HG03066 (cell line): ENCODE data around the gene MICAL2.

ENCODE experiments used
- ATAC-seq: cut with Tn5 transposase; IDR thresholded peaks from one replicate; pipeline ENCODE4 v1.9.1; 2021; ENCODE audit warnings: low read depth; ENCODE audit not compliant: unreplicated experiment

The MICAL2 gene

DNA sequence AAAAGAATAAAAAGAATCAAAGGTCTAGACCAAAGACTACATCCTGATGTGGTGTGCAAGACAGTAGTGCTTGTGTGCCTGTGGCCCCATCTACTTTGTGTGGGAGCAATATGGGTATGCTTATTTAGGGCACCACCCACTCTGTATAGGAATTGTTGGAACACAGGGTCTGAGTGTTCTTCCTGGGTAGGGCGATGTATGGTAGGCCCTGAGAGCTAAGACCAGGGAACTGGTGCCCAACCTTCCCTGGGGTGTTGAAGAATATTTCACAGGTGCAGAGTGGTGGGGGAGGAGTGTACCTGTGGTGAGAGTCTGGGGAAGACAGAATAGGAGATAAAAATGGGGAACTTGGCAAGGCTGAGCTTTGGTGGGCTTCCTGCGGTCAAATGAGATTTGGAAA, 41.9 kb downstream of the MICAL2 start:
- ATAC-seq: no peak

GRCh38 chr11:12154871-12155668, 44.7 kb downstream of the MICAL2 start:
- ATAC-seq: no peak

GRCh38 chr11:12155696-12156095, 45.3 kb downstream of the MICAL2 start:
- no peak for ATAC-seq

GRCh38 chr11:12156301-12157140, 46.1 kb downstream of the MICAL2 start:
- ATAC-seq: no peak

DNA sequence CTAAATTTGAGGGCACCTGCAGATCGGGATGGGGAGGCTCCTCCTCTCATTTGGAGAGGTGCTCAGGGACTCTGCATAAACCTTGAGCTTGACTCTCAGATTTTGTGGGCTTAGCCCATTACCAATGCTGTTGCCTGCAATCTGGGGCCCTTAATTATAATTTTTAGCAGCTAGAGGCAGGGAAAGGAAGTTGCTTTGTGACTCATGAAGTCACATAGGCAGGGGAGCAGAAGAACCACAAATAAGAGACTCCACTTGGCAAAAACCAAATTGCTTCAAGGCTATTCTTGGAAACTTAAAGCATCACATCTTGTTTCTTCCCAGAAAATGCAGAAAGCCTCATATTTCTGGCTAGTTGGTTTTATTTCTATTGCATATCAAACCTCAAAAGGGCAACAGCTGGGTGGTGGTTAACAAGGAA, 46.9 kb downstream of the MICAL2 start:
- no peak for ATAC-seq

- ATAC-seq: no peak
These were observed 48.5 kb downstream of the MICAL2 start for GRCh38 chr11:12158909-12159308.

DNA sequence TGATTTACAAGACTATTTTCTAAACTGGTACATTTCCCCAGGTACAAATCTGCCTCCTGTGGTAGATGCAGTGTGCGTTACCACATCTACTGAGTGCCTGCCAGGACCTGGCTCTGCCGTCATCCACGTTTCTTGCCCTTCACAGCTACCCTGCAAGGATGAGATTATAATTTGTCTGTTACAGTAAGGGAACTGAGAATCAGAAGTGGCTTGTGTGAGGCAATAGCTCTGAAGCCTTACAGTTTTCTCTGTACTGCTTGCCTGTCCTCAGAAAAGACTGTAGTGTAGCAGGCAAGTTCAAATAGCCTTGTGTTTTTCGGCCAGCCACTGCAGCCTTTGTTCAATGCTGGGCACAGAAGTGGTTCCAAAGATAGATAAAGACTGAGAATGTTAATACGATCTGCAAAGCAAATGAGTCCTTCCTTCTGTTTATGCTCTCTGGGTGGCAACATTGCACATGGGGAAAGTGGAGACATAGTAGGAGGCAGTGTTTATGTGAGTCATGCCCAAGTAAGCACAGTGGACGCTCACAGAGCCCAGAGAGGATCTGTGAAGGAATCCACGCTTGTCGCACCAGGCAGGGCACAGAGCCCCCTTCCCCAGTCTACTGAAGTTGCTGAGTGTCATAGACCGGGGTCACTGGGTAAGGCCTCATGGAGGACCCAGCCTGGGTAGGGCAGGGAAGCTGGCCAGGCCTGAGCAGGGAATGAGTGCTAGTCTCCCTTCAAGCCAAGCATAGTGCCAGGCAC, 49.1 kb downstream of the MICAL2 start:
- no peak for ATAC-seq

DNA sequence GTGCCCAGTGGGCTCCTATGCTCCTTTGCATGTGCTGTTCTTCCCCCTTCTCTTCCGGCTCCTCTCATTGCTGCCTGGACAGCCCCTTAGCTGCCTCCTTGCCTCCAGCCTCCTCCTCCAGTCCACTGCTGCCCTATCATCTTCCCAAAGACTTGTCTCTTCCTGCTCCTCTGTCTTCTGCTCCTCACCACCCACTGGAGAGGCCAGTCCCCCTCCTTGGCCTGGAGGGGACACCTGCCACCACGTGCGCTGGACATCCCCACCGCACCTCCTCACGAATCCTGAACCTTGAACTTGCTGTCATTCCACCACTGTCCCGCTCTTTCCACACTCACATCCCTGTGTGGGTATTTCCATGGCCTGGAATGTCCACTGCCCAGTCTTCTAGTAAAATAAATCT, 49.8 kb downstream of the MICAL2 start:
- no peak for ATAC-seq

GRCh38 chr11:12160680-12161079, 50.3 kb downstream of the MICAL2 start:
- no peak for ATAC-seq

GRCh38 chr11:12161137-12161536, 50.7 kb downstream of the MICAL2 start:
- ATAC-seq: no peak

- ATAC-seq: no peak
These were observed 51.4 kb downstream of the MICAL2 start for GRCh38 chr11:12161603-12162350.

DNA sequence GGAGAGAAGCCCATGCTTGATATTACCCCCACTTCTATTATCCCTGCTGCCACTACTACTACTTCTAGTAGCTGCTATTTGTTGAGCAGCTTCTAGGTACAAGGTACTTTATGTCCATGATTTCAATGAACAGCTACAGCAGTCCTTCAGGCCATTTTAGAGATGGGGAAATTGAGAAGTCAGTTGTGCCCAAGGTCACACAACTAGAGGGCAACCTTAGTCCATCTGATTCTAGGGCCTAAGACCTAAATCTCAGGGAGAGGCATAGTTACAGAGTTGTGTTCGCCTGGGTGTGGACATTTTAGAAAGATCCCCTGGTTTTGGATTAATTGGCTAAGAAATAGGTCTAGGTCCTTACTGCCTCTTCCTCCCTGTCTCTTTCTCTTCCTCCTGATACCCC, 52.3 kb downstream of the MICAL2 start:
- no peak for ATAC-seq

GRCh38 chr11:12163181-12163941, 53.0 kb downstream of the MICAL2 start:
- no peak for ATAC-seq

DNA sequence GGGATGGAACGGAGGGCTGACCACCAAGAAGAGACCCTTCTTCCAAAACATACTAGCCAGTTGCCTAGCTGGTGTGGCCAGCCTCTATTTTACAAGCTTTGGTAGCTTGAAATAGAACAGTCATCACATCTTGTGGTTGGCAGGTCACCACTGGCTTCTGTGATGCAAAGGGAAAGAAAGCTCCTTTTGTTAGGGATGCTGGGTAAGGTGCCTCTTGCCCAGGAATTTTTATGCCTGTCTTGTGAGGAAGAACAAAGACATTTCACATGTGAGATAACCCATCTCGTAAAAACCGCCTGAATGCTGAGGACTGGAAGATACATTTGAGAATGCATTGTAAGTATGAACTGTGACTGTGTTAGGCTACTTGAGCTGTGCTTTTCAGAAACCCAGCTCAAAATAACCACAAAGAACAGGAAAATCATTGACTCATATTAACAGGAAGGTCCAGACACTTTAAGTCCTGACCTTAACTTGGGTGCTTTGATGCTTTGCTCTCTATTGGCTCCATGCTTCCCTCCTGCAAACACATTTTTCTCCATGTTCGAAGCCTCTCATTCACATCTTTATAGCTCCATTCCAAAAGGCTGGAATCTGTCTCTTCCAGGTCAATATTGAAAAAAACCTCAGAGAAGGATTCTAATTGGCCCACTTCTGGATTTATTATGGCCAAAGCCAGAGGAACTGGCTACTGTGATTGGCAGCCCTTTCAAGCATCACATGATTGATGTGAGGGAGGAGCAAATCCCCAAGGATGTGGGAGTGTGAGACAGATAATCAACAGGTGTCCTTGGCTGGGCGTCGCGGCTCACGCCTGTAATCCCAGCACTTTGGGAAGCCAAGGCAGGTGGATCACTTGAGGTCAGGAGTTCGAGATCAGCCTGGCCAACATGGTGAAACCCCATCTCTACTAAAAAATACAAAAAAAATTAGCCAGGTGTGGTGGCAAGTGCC, 53.9 kb downstream of the MICAL2 start:
- ATAC-seq: no peak

DNA sequence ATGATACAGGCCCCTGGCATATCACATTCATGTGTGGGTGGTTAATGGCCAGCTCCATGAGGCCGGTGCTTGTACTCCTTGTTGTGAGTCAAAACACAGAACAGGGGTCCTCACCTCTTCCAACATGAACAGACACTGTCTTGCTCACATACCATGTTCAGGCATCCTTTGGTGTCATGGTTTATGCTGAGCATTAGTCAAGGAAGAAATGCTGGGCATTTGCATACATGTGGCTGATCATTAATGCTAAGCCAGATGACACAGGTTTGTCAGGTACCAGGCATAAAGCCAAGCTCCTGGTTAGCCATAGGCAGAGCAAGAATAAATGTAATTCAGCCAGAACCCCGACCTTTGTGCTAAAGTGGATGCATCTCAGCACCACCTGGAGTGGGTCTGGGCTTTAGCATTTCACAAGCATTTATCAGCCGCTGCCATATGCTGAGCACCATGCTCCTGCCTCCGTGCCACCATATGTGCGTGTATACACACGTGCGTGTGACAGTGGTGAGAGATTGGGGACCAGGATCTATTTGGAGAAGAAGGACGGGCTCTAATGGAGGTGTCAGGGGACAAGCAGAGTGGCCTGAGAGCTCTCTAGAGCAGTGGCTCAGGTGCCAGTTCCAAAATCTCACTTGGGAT, 55.0 kb downstream of the MICAL2 start:
- no peak for ATAC-seq

DNA sequence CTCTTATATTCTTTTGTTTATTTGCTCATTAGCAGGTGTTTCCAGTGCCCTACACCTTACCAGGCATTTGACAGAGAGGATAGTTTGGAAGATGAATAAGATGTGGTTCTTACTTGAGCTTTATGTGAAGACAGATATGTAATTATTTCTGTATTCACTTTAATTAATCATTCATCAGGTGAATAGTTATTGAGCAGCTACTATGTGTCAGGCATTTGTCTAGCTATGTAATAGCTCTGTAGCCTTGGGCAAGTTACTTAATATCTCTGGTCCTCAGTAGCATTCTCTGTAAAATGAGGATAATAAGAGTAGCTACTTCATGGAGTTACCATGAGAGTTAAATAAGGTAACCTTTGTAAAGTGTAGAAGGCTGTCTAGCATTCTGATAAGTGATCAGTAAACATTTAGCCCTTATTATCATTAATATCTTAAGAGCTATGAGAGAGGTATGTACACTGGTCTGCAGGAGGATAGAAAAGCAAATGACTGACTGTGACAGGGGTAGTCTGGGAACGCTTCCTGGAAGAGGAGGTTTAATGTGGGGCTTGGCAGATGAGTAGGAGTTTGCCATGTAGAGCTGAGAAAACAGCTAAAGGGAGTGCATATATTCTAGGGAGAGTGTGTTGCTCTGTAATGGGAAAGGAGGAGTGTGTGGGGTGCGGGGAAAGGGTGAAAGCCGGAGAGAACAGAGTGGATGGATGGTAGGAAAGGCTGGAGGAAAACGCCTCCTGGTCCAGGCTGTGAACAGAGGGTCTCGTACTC, 56.1 kb downstream of the MICAL2 start:
- no peak for ATAC-seq
